Measurements from ENCODE around the gene RTN4R.

DNA sequence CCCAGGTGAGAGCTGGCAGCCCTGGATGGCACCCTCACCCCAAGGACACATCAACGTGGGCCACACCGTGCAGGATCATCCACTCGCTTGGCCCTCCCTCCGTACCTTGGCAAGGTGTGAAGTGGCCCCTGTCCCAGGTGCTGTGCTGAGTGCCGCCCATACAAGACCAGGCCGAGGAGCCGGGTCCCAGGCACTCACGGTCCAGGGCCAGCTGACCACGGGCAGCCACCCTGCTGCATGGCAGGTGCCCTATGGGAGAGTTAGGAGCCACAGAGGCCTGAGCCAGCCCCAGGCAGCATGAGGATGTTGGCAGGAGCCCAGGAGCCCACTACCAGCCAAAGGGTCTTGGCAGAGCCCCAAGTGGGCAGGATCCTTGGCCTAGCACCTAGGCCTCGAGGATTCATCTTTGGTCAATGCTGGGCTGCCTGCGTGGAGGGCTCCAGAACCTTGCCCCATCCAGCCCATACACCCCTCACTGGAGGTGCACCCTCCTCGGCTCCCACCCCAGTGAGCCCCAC lies 19.6 kb downstream of the RTN4R start:
- TF ChIP-seq, protein P1, sequence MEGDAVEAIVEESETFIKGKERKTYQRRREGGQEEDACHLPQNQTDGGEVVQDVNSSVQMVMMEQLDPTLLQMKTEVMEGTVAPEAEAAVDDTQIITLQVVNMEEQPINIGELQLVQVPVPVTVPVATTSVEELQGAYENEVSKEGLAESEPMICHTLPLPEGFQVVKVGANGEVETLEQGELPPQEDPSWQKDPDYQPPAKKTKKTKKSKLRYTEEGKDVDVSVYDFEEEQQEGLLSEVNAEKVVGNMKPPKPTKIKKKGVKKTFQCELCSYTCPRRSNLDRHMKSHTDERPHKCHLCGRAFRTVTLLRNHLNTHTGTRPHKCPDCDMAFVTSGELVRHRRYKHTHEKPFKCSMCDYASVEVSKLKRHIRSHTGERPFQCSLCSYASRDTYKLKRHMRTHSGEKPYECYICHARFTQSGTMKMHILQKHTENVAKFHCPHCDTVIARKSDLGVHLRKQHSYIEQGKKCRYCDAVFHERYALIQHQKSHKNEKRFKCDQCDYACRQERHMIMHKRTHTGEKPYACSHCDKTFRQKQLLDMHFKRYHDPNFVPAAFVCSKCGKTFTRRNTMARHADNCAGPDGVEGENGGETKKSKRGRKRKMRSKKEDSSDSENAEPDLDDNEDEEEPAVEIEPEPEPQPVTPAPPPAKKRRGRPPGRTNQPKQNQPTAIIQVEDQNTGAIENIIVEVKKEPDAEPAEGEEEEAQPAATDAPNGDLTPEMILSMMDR (IDR thresholded peaks at IDR 0.05): no peak
- TF ChIP-seq EZH2phosphoT487 (IDR thresholded peaks at IDR 0.05; ENCODE audit: borderline replicate concordance, low read depth): no peak
- no peak for TF ChIP-seq POLR2AphosphoS5 (IDR thresholded peaks at IDR 0.05; ENCODE audit: low read depth, low read length)
- no peak for TF ChIP-seq TEAD4 (IDR thresholded peaks at IDR 0.05; ENCODE audit: borderline replicate concordance, insufficient read depth)
- TF ChIP-seq EP300 (IDR thresholded peaks at IDR 0.05; ENCODE audit: borderline replicate concordance in 1 of 2, low read depth in 1 of 2, low read length in 1 of 2): no peak
- TF ChIP-seq RFX5 (IDR thresholded peaks at IDR 0.05; ENCODE audit: low read length): no peak
- no peak for TF ChIP-seq MXI1 (IDR thresholded peaks at IDR 0.05; ENCODE audit: low read depth, low read length)
- no peak for TF ChIP-seq CHD2 (IDR thresholded peaks at IDR 0.05; ENCODE audit: low read length, partially characterized antibody)
